IMR-90 (cell line): ENCODE results near the gene ADAMTSL2.

Experiments used
- BHLHE40 ChIP-seq: fragments of 150-350 bp; IDR thresholded peaks from 2 replicates; pipeline ENCODE4 v1.6.1; 2016; ENCODE audit warnings: mild to moderate bottlenecking, low read depth, low read length
- CEBPB ChIP-seq: IDR thresholded peaks from 2 replicates; pipeline ENCODE4 v1.6.1; 2012; ENCODE audit warnings: low read depth, low read length, improper control_type of control experiment
- CHD1 ChIP-seq: IDR thresholded peaks from 2 replicates; pipeline ENCODE4 v1.6.1; 2012; ENCODE audit warnings: low read depth, low read length, improper control_type of control experiment
- CTCF ChIP-seq: conservative IDR thresholded peaks from 2 replicates; pipeline ENCODE4 v1.5.1; 2012; ENCODE audit warnings: mild to moderate bottlenecking, low read depth, low read length, improper control_type of control experiment
- ELK1 ChIP-seq: fragments of 150-350 bp; IDR thresholded peaks from 2 replicates; pipeline ENCODE4 v1.6.1; 2016; ENCODE audit warnings: low read depth, mild to moderate bottlenecking, low read length, moderate library complexity, borderline replicate concordance
- FOS ChIP-seq: fragments of 150-350 bp; IDR thresholded peaks from 2 replicates; pipeline ENCODE4 v1.6.1; 2016; ENCODE audit warnings: low read depth, low read length
- MAFK ChIP-seq: IDR thresholded peaks from 2 replicates; pipeline ENCODE4 v1.6.1; 2012; ENCODE audit warnings: low read depth, low read length, improper control_type of control experiment
- MXI1 ChIP-seq: IDR thresholded peaks from 2 replicates; pipeline ENCODE4 v1.6.1; 2012; ENCODE audit warnings: low read depth, mild to moderate bottlenecking, low read length, moderate library complexity, borderline replicate concordance
- NFE2L2 ChIP-seq: fragments of 150-350 bp; IDR thresholded peaks from 2 replicates; pipeline ENCODE4 v1.6.1; 2016; ENCODE audit warnings: low read depth, mild to moderate bottlenecking, low read length
- POLR2A ChIP-seq: IDR thresholded peaks from 2 replicates; pipeline ENCODE4 v1.6.1; 2012; ENCODE audit warnings: mild to moderate bottlenecking, low read depth, low read length
- RAD21 ChIP-seq: IDR thresholded peaks from 2 replicates; pipeline ENCODE4 v1.6.1; 2012; ENCODE audit warnings: low read length, improper control_type of control experiment
- RFX5 ChIP-seq: IDR thresholded peaks from 2 replicates; pipeline ENCODE4 v1.8.0; 2012; ENCODE audit warnings: low read depth, mild to moderate bottlenecking, low read length, moderate library complexity
- SMC3 ChIP-seq: fragments of 150-350 bp; IDR thresholded peaks from 2 replicates; pipeline ENCODE4 v1.6.1; 2016; ENCODE audit warnings: low read depth, mild to moderate bottlenecking, antibody characterized with exemption, low read length, moderate library complexity
- TF ChIP-seq, protein P1 (sequence below): fragments of 150-350 bp; IDR thresholded peaks from 2 replicates; pipeline ENCODE4 v1.6.1; 2017; ENCODE audit warnings: mild to moderate bottlenecking, antibody characterized with exemption, low read length, low read depth

- TF ChIP-seq CTCF (no peak), BHLHE40 (no peak), POLR2A (no peak), ELK1 (no peak), CEBPB (no peak), MXI1 (no peak), RAD21 (no peak), NFE2L2 (no peak), SMC3 (no peak), MAFK (no peak), FOS (no peak), CHD1 (no peak), RFX5 (no peak)
- TF ChIP-seq, protein P1, sequence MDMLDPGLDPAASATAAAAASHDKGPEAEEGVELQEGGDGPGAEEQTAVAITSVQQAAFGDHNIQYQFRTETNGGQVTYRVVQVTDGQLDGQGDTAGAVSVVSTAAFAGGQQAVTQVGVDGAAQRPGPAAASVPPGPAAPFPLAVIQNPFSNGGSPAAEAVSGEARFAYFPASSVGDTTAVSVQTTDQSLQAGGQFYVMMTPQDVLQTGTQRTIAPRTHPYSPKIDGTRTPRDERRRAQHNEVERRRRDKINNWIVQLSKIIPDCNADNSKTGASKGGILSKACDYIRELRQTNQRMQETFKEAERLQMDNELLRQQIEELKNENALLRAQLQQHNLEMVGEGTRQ, result no peak
These were observed 41.7 kb downstream of the ADAMTSL2 start for GRCh38 chr9:133576031-133576874.
